ENCODE results near the gene MAP3K15. TPM values are rescaled to one million over a fixed set of nuclear protein-coding genes. Genes with fewer than 3 reads are reported as not detected.

MAP3K15 gene
- total and polyA plus RNA-seq, 2 of the 13 experiments (the other 11 are each of a cell fraction or from before 2014, with no cell fraction given), result 3.9 to 6.4 TPM

- in situ Hi-C loops (cut with HindIII; ENCODE audit: extremely low pct_ligation_motif_present, low pct_unique_long_range_greater_than_20kb) (loop anchor here (25.0 kb wide), 1 partner anchor 406 kb away; no protein-coding TSS in a partner anchor), intact Hi-C loops (cut with micrococcal nuclease; ENCODE audit: unreplicated experiment) (no loop called here)
- Histone ChIP-seq H3K4me3 (replicated peaks in 1 of 3; ENCODE audit: insufficient read depth in 1 of 3, low read depth in 2 of 3, low read length in 3 of 3) (peak overlapping the region; percentile 45 to 75 (median 72)), H3K36me3 (replicated peaks in 1 of 2; ENCODE audit: control insufficient read depth in 1 of 2, insufficient read depth in 2 of 2, low read length in 2 of 2) (no peaks in the 10 kb centered on the region), H3K9ac (ENCODE audit: insufficient read depth, low read depth, low read length) (peak overlapping the region; percentile 79), H3K4me1 (ENCODE audit: insufficient read depth, low read length) (0 out of 2 replicates have a peak, but pooled peaks cover 14% of the 10 kb centered on the region), H3K79me2 (ENCODE audit: insufficient read depth, low read length) (peaks cover 31% of the 10 kb centered on the region), H4K20me1 (ENCODE audit: insufficient read depth, low read length) (no peaks in the 10 kb centered on the region), H3K27ac (ENCODE audit: extremely low read length, insufficient read depth, low read length) (peak overlapping the region; percentile 82), H2AFZ (ENCODE audit: low read length) (peak overlapping the region; percentile 72), H3K9me3 (ENCODE audit: low read length) (no peaks in the 10 kb centered on the region), H3K27me3 (ENCODE audit: control insufficient read depth in 1 of 2, insufficient read depth in 2 of 2, low read length in 2 of 2) (no peaks in the 10 kb centered on the region; a peak in 1 of 5 replicates), H3K4me2 (ENCODE audit: low read depth, low read length) (peak overlapping the region; percentile 93)
- ChIA-PET CTCF (ENCODE audit: low intra/inter-chr PET ratio, low total read pairs) (no interaction called here), POLR2A (no interaction called here)
- TF ChIP-seq ZNF749 (CRISPR knock-in tag; IDR thresholded peaks at IDR 0.05; ENCODE audit: borderline replicate concordance) (no peak), MED1 (CRISPR knock-in tag; IDR thresholded peaks at IDR 0.05) (no peak; the same call in 1 of the 2 replicates), MXD3 (CRISPR knock-in tag; IDR thresholded peaks at IDR 0.05) (no peak), PTBP1 (IDR thresholded peaks at IDR 0.05; ENCODE audit: low read depth, low read length, poor library complexity, severe bottlenecking) (no peak), ZNF891 (CRISPR knock-in tag; IDR thresholded peaks at IDR 0.05) (no peak), TBX2 (CRISPR knock-in tag; IDR thresholded peaks at IDR 0.05; ENCODE audit: borderline replicate concordance) (no peak), ZNF251 (CRISPR knock-in tag; IDR thresholded peaks at IDR 0.05) (no peak), ZNF7 (CRISPR knock-in tag; IDR thresholded peaks at IDR 0.05) (peak; percentile 97), SOX13 (IDR thresholded peaks at IDR 0.05) (peak; percentile 33; the same call in 1 of the 2 replicates), SOX13 (CRISPR knock-in tag; conservative IDR thresholded peaks at IDR 0.05 in 1 of 2, IDR thresholded peaks at IDR 0.05 in 1 of 2) (peak in 1 of 2 experiments; percentile 70; a peak in 2 of 4 replicates), SKI (IDR thresholded peaks at IDR 0.05; ENCODE audit: partially characterized antibody) (no peak), ZNF776 (CRISPR knock-in tag; IDR thresholded peaks at IDR 0.05) (no peak), ZSCAN9 (CRISPR knock-in tag; IDR thresholded peaks at IDR 0.05; ENCODE audit: borderline replicate concordance) (no peak)
- 0% methylated on average over 10 of the region's 11 CpGs for WGBS (ENCODE audit: low lambda C conversion rate)
- peak; percentile 36 for DNase-seq (ENCODE audit: low spot score)
- ATAC-seq, result peak; percentile 28
- peak; percentile 4 for FAIRE-seq
- BruUV-seq (replicated peaks), result TSS peak; percentile 91
Measured at GRCh38 chrX:19343085-19343534, 172.2 kb downstream of the MAP3K15 start.
